Fibroblast of mammary gland (primary cell): ENCODE results near the gene CLDN16.

Experiments used
- DNase-seq: peaks from one replicate; pipeline ENCODE4 v3.0.0-alpha.2; 2010; ENCODE audit warnings: low read depth
- H3K4me3 ChIP-seq: 2 replicates; pipeline ENCODE4 v1.5.1; 2011; ENCODE audit warnings: low read depth, mild to moderate bottlenecking, low read length, moderate library complexity; ENCODE audit not compliant: control insufficient read depth
- TF ChIP-seq, protein P1 (sequence below): conservative IDR thresholded peaks from 2 replicates; pipeline ENCODE4 v1.5.1; 2011; ENCODE audit warnings: low read depth, low read length, inconsistent platforms; ENCODE audit not compliant: control insufficient read depth, insufficient read depth

The CLDN16 gene

GRCh38 chr3:190455828-190456227, 67.9 kb downstream of the CLDN16 start:
- TF ChIP-seq, protein P1, sequence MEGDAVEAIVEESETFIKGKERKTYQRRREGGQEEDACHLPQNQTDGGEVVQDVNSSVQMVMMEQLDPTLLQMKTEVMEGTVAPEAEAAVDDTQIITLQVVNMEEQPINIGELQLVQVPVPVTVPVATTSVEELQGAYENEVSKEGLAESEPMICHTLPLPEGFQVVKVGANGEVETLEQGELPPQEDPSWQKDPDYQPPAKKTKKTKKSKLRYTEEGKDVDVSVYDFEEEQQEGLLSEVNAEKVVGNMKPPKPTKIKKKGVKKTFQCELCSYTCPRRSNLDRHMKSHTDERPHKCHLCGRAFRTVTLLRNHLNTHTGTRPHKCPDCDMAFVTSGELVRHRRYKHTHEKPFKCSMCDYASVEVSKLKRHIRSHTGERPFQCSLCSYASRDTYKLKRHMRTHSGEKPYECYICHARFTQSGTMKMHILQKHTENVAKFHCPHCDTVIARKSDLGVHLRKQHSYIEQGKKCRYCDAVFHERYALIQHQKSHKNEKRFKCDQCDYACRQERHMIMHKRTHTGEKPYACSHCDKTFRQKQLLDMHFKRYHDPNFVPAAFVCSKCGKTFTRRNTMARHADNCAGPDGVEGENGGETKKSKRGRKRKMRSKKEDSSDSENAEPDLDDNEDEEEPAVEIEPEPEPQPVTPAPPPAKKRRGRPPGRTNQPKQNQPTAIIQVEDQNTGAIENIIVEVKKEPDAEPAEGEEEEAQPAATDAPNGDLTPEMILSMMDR, result no peak
- DNase-seq, result no peak
- no peak overlapping the region for H3K4me3 ChIP-seq

- TF ChIP-seq, protein P1, result no peak
- no peak overlapping the region for H3K4me3 ChIP-seq
- DNase-seq, result no peak
Observed at GRCh38 chr3:190456770-190457169, 68.8 kb downstream of the CLDN16 start.

DNA sequence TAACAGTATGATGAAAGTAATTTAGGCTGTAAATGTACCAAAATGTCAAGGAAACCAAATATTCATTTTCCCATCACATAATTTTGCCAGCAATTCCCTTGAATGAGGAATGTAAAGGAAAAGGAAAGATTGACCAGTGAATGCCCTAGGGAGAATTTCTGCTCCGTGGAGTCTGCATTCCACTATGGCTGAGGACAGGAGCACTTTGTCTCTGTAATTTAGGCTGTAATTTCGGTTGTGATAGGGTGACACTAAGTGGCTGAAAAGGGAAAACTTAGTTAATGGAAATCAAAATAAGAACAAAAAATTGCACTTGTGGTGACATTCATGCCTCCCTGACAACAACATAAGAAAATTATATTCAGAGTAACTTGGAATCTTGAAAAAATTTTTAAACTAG, 70.1 kb downstream of the CLDN16 start:
- TF ChIP-seq, protein P1, result no peak
- no peak overlapping the region for H3K4me3 ChIP-seq
- DNase-seq, result no peak
